Esophagus squamous epithelium (tissue), 4 donors: ENCODE results near the gene ISCA1.

Source experiments
- POLR2A ChIP-seq, 4 donors: fragments of 450-650 bp; IDR thresholded peaks; one replicate each; pipeline ENCODE4 v1.6.1; 2017; ENCODE audit warnings: antibody characterized with exemption in 4 of 4, mild to moderate bottlenecking in 4 of 4, moderate library complexity in 3 of 4
- TF ChIP-seq, protein P1 (sequence below), 6 experiments: fragments of 450-650 bp in 4 of 6; fragments of 200-600 bp in 2 of 6; sonication (generic) in 2 of 6; IDR thresholded peaks; one replicate each; pipeline ENCODE4 v1.5.1; 2016 to 2019; ENCODE audit warnings: antibody characterized with exemption in 6 of 6, mild to moderate bottlenecking in 4 of 6, moderate library complexity in 4 of 6

DNA sequence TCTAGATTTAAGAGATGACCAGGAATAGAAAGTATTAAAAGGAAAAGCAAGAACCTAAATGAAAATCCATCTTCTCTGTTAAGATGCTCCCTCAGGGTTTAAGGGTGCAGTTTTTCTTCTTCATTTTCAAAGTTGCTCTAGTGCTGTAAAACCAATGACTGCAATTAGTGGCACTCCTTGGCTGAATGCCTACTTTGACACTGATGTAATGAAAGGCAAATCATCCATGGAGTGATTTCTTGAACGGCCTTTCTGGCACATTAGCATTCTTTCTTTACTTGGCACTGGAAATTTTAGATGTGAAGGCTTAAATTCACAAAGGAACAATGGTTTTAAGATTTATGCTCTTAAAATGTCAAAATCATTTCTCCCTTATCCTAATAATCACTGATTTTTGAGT, 19.3 kb upstream of the ISCA1 start:
- TF ChIP-seq, protein P1, sequence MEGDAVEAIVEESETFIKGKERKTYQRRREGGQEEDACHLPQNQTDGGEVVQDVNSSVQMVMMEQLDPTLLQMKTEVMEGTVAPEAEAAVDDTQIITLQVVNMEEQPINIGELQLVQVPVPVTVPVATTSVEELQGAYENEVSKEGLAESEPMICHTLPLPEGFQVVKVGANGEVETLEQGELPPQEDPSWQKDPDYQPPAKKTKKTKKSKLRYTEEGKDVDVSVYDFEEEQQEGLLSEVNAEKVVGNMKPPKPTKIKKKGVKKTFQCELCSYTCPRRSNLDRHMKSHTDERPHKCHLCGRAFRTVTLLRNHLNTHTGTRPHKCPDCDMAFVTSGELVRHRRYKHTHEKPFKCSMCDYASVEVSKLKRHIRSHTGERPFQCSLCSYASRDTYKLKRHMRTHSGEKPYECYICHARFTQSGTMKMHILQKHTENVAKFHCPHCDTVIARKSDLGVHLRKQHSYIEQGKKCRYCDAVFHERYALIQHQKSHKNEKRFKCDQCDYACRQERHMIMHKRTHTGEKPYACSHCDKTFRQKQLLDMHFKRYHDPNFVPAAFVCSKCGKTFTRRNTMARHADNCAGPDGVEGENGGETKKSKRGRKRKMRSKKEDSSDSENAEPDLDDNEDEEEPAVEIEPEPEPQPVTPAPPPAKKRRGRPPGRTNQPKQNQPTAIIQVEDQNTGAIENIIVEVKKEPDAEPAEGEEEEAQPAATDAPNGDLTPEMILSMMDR (IDR thresholded peaks at IDR 0.05): no peak
- TF ChIP-seq POLR2A (IDR thresholded peaks at IDR 0.05): no peak
